Stomach (tissue), 9 donors: ENCODE measurements around the gene DNLZ. TPM values are rescaled to one million over a fixed set of nuclear protein-coding genes. Genes with fewer than 3 reads are reported as not detected.

ENCODE experiments used
- DNase-seq, 2 donors: peaks; one replicate each; pipeline versions ENCODE4 v3.0.0 to v3.0.0-alpha.2; 2013 to 2019
- H3K27ac ChIP-seq, 5 donors: fragments of 200-600 bp in 4 of 5; sonication (generic) in 4 of 5; one replicate each; pipeline ENCODE4 v1.5.1; 2013 to 2019; ENCODE audit warnings: mild to moderate bottlenecking in 1 of 5, moderate library complexity in 1 of 5
- H3K27me3 ChIP-seq, 3 donors: fragments of 200-600 bp; sonication (generic); one replicate each; pipeline ENCODE4 v1.5.1; 2017 to 2019; ENCODE audit warnings: mixed run types in 1 of 3
- H3K36me3 ChIP-seq, 4 donors: fragments of 200-600 bp; sonication (generic); 1 replicate in 3 of 4; 2 replicates in 1 of 4; pipeline ENCODE4 v1.5.1; 2016 to 2019
- H3K4me1 ChIP-seq, 4 donors: fragments of 200-600 bp; sonication (generic); one replicate each; pipeline ENCODE4 v1.5.1; 2016 to 2019
- H3K4me3 ChIP-seq, 4 donors: fragments of 200-600 bp; sonication (generic) in 3 of 4; one replicate each; pipeline ENCODE4 v1.5.1; 2016 to 2019; ENCODE audit warnings: mild to moderate bottlenecking in 1 of 4
- H3K9me3 ChIP-seq, 4 donors: fragments of 200-600 bp; sonication (generic); one replicate each; pipeline ENCODE4 v1.5.1; 2016 to 2019
- CTCF ChIP-seq, 7 experiments: fragments of 450-650 bp in 4 of 7; fragments of 200-600 bp in 3 of 7; sonication (generic) in 3 of 7; IDR thresholded peaks; one replicate each; pipeline ENCODE4 v1.5.1; 2016 to 2019; ENCODE audit warnings: antibody characterized with exemption in 7 of 7, control low read depth in 2 of 7, mild to moderate bottlenecking in 1 of 7
- EP300 ChIP-seq: sonication (generic); formaldehyde crosslinking; IDR thresholded peaks from one replicate; pipeline ENCODE4 v1.6.1; 2017; ENCODE audit warnings: antibody characterized with exemption
- POLR2A ChIP-seq, 4 donors: fragments of 450-650 bp; IDR thresholded peaks; one replicate each; pipeline ENCODE4 v1.6.1; 2016; ENCODE audit warnings: antibody characterized with exemption in 4 of 4, control low read depth in 2 of 4, mild to moderate bottlenecking in 1 of 4, moderate library complexity in 1 of 4
- POLR2AphosphoS5 ChIP-seq, 3 donors: sonication (generic); formaldehyde crosslinking; IDR thresholded peaks; one replicate each; pipeline ENCODE4 v1.6.1; 2016; ENCODE audit warnings: antibody characterized with exemption in 3 of 3
- WGBS, 5 donors: extraction: QIAGEN DNeasy Blood & Tissue Kit in 3 of 5; methylation state at CpG; one replicate each; pipeline versions ENCODE4 v1.1.5 to v1.1.7; 2013 to 2018; 5-methylcytosine and 5-hydroxymethylcytosine counted together
- intact Hi-C: fragments of 100-400 bp; cut with DNase I; formaldehyde crosslinking; loops from one replicate; pipeline ENCODE4 v1.15.1; 2023; ENCODE audit warnings: low total_unique reads
- polyA plus RNA-seq, 3 donors: library from polyadenylated mRNA; stranded (reverse); fragments of 200-250 nt; gene quantifications; one replicate each; pipeline ENCODE4 v1.2.3, GENCODE V29; 2013
- total RNA-seq, 5 donors: library from RNA; depleted of rRNA; stranded (reverse); fragments of >200 nt; gene quantifications; one replicate each; pipeline versions ENCODE4 v1.1.0 to v1.2.3, GENCODE V29; 2014 to 2016
- donor health status: healthy with polysubstance abuse.
- donor health status: Bipolar disorder and iron deficiency.
- donor health status: healthy.

Gene DNLZ
- total and polyA plus RNA-seq, 8 donors = 1.3 to 16.8 (median 10.1) TPM; not detected in 1

- Histone ChIP-seq H3K4me3 (no peak overlapping the region), H3K4me1 (no peaks in the 10 kb centered on the region), H3K9me3 (no peaks in the 10 kb centered on the region), H3K36me3 (peaks cover 35 to 100% (median 99%) of the 10 kb centered on the region in 4 donors), H3K27me3 (no peaks in the 10 kb centered on the region), H3K27ac (no peak overlapping the region)
- intact Hi-C loops = no loop called here
- 82 to 91% (median 88%) methylated on average over 13 of the region's 13 CpGs for WGBS, 5 donors
- TF ChIP-seq CTCF (IDR thresholded peaks at IDR 0.05) (no peak), POLR2A (IDR thresholded peaks at IDR 0.05) (no peak), EP300 (no peak), POLR2AphosphoS5 (IDR thresholded peaks at IDR 0.05) (no peak)
- DNase-seq = no peak
These were observed 22.5 kb upstream of the DNLZ start for GRCh38 chr9:136386018-136386417.

GRCh38 chr9:136385015-136385414 lies 21.5 kb upstream of the DNLZ start:
- 74 to 89% (median 85%) methylated on average over 11 of the region's 11 CpGs for WGBS, 5 donors
- Histone ChIP-seq H3K4me3 (no peak overlapping the region), H3K27ac (no peak overlapping the region), H3K4me1 (no peaks in the 10 kb centered on the region), H3K9me3 (no peaks in the 10 kb centered on the region), H3K36me3 (peaks cover 45 to 100% (median 100%) of the 10 kb centered on the region in 4 donors), H3K27me3 (no peaks in the 10 kb centered on the region)
- intact Hi-C loops = no loop called here
- no peak for TF ChIP-seq POLR2AphosphoS5 (IDR thresholded peaks at IDR 0.05)
- DNase-seq = no peak

GRCh38 chr9:136383436-136383835 lies 19.9 kb upstream of the DNLZ start:
- no peaks in the 10 kb centered on the region for H3K9me3 ChIP-seq
- H3K36me3 ChIP-seq = peaks cover 39 to 100% (median 100%) of the 10 kb centered on the region in 4 donors
- no peak overlapping the region for H3K4me3 ChIP-seq
- WGBS, 5 donors = 96 to 98% (median 97%) methylated on average over 8 to 20 of the region's 20 CpGs
- intact Hi-C loops = no loop called here
- no peaks in the 10 kb centered on the region for H3K27me3 ChIP-seq
- no peak for DNase-seq
- no peak for TF ChIP-seq POLR2A (IDR thresholded peaks at IDR 0.05)
- no peaks in the 10 kb centered on the region for H3K4me1 ChIP-seq
- H3K27ac ChIP-seq = no peak overlapping the region

GRCh38 chr9:136381966-136382513 lies 18.5 kb upstream of the DNLZ start:
- TF ChIP-seq POLR2AphosphoS5 (IDR thresholded peaks at IDR 0.05) (no peak), EP300 (no peak), CTCF (IDR thresholded peaks at IDR 0.05) (no peak), POLR2A (IDR thresholded peaks at IDR 0.05) (no peak)
- 83 to 97% (median 92%) methylated on average over 9 to 25 of the region's 25 CpGs for WGBS, 5 donors

GRCh38 chr9:136381311-136381710 lies 17.8 kb upstream of the DNLZ start:
- H3K4me3 ChIP-seq = no peak overlapping the region
- 78 to 88% (median 84%) methylated on average over 8 to 9 of the region's 9 CpGs for WGBS, 5 donors
- H3K27me3 ChIP-seq = no peaks in the 10 kb centered on the region
- no peak for TF ChIP-seq EP300
- TF ChIP-seq CTCF (IDR thresholded peaks at IDR 0.05) = no peak
- no peak for TF ChIP-seq POLR2AphosphoS5 (IDR thresholded peaks at IDR 0.05)
- no peak for TF ChIP-seq POLR2A (IDR thresholded peaks at IDR 0.05)
- H3K9me3 ChIP-seq = no peaks in the 10 kb centered on the region
- H3K27ac ChIP-seq = no peak overlapping the region
- DNase-seq = no peak
- no peaks in the 10 kb centered on the region for H3K4me1 ChIP-seq
- peaks cover 34 to 88% (median 86%) of the 10 kb centered on the region in 4 donors for H3K36me3 ChIP-seq
- intact Hi-C loops = no loop called here

More at GRCh38 chr9:136381966-136382513, 18.5 kb upstream of the DNLZ start:
- Histone ChIP-seq H3K9me3 (no peaks in the 10 kb centered on the region), H3K4me3 (no peak overlapping the region), H3K36me3 (peaks cover 34 to 95% (median 93%) of the 10 kb centered on the region in 4 donors), H3K4me1 (no peaks in the 10 kb centered on the region), H3K27ac (no peak overlapping the region), H3K27me3 (no peaks in the 10 kb centered on the region)
- intact Hi-C loops = no loop called here
- no peak for DNase-seq
